Calu3 (cell line): ENCODE data around the gene GRAMD1A. TPM values are rescaled to one million over a fixed set of nuclear protein-coding genes. Genes with fewer than 3 reads are reported as not detected.
"Not testable (repeated sequence)": the region's sequence is repeated elsewhere in the genome, so short reads cannot be mapped to it uniquely, and the experiment has no call there.

ENCODE experiments used
- BruUV-seq: library from RNA; stranded (reverse); fragments of 400-500 nt; replicated peaks from 2 replicates; lab custom pipeline; 2021; lab: Mats Ljungman, UMichigan
- CTCF ChIA-PET: fragments of 300-600 bp; sonication (Branson Sonifier 250); formaldehyde crosslinking; loops from one replicate; lab custom pipeline; 2022; ENCODE audit warnings: antibody characterized with exemption; lab: Charles Lee
- DNase-seq: peaks from one replicate; pipeline ENCODE4 v3.0.0; 2022
- H3K27ac Mint-ChIP-seq: one replicate; pipeline ENCODE4 v1.8.0; 2022; ENCODE audit warnings: mixed read lengths; ENCODE audit not compliant: unreplicated experiment
- H3K27me3 Mint-ChIP-seq: one replicate; pipeline ENCODE4 v1.8.0; 2022; ENCODE audit warnings: mixed read lengths; ENCODE audit not compliant: unreplicated experiment
- H3K36me3 Mint-ChIP-seq: one replicate; pipeline ENCODE4 v1.8.0; 2022; ENCODE audit warnings: mild to moderate bottlenecking, moderate library complexity, mixed read lengths; ENCODE audit not compliant: insufficient read depth, unreplicated experiment
- H3K4me1 Mint-ChIP-seq: one replicate; pipeline ENCODE4 v1.8.0; 2022; ENCODE audit warnings: mild to moderate bottlenecking, low read depth, mixed read lengths; ENCODE audit not compliant: unreplicated experiment
- H3K4me3 Mint-ChIP-seq: one replicate; pipeline ENCODE4 v1.8.0; 2022; ENCODE audit warnings: mild to moderate bottlenecking, low read depth, moderate library complexity, mixed read lengths; ENCODE audit not compliant: unreplicated experiment
- H3K9me3 Mint-ChIP-seq: one replicate; pipeline ENCODE4 v1.8.0; 2022; ENCODE audit warnings: low read depth, mixed read lengths; ENCODE audit not compliant: unreplicated experiment
- CTCF ChIP-seq: fragments of 200-600 bp; IDR thresholded peaks from one replicate; pipeline ENCODE4 v1.8.0; 2022; ENCODE audit warnings: antibody characterized with exemption; ENCODE audit not compliant: unreplicated experiment
- intact Hi-C: fragments of 100-400 bp; cut with micrococcal nuclease; formaldehyde crosslinking; loops from one replicate; pipeline ENCODE4 v1.10.0; 2022; ENCODE audit not compliant: unreplicated experiment
- total RNA-seq: library from RNA; stranded (reverse); gene quantifications from 2 replicates; pipeline ENCODE4 v1.2.3, GENCODE V29; 2022

Gene GRAMD1A
- total RNA-seq, 1 experiment from 2014 or later: 126 TPM

- BruUV-seq: no TSS peak
- intact Hi-C loops: no loop called here
- Mint-ChIP-seq H3K27ac (no peak overlapping the region), H3K27me3 (no peaks in the 10 kb centered on the region), H3K36me3 (no peaks in the 10 kb centered on the region), H3K9me3 (no peaks in the 10 kb centered on the region), H3K4me3 (no peak overlapping the region), H3K4me1 (peaks cover 7% of the 10 kb centered on the region)
- CTCF ChIA-PET: interaction anchor here (0.7 kb wide), 1 partner anchor 36 kb away, joined by 4 read pairs; no protein-coding TSS in a partner anchor
- TF ChIP-seq CTCF: no peak
- no peak for DNase-seq
Observed at GRCh38 chr19:35048911-35049411, 48.8 kb downstream of the GRAMD1A start.

GRCh38 chr19:35049456-35049855, 49.3 kb downstream of the GRAMD1A start:
- Mint-ChIP-seq H3K4me1 (peaks cover 2% of the 10 kb centered on the region), H3K4me3 (no peak overlapping the region), H3K36me3 (no peaks in the 10 kb centered on the region), H3K27ac (no peak overlapping the region), H3K9me3 (no peaks in the 10 kb centered on the region), H3K27me3 (no peaks in the 10 kb centered on the region)
- no peak for DNase-seq
- no peak for TF ChIP-seq CTCF
- CTCF ChIA-PET: interaction anchor here (0.6 to 0.7 kb wide), 2 partner anchors 19 to 35 kb away, joined by 3 to 4 read pairs; no protein-coding TSS in a partner anchor
- no TSS peak for BruUV-seq
- intact Hi-C loops: no loop called here

GRCh38 chr19:35050662-35051061, 50.5 kb downstream of the GRAMD1A start:
- CTCF ChIA-PET, DNase-seq, H3K4me3 Mint-ChIP-seq, H3K4me1 Mint-ChIP-seq, H3K36me3 Mint-ChIP-seq, H3K9me3 Mint-ChIP-seq, H3K27me3 Mint-ChIP-seq, BruUV-seq, intact Hi-C loops, H3K27ac Mint-ChIP-seq: not testable (repeated sequence)

- H3K4me3 Mint-ChIP-seq, intact Hi-C loops, CTCF ChIA-PET, BruUV-seq, H3K4me1 Mint-ChIP-seq, DNase-seq, H3K36me3 Mint-ChIP-seq, H3K27me3 Mint-ChIP-seq, H3K27ac Mint-ChIP-seq, H3K9me3 Mint-ChIP-seq: not testable (repeated sequence)
Observed at GRCh38 chr19:35051268-35051667, 51.1 kb downstream of the GRAMD1A start.

GRCh38 chr19:35051796-35052195, 51.7 kb downstream of the GRAMD1A start:
- H3K4me1 Mint-ChIP-seq: peaks cover 9% of the 10 kb centered on the region
- H3K27me3 Mint-ChIP-seq: no peaks in the 10 kb centered on the region
- H3K36me3 Mint-ChIP-seq: no peaks in the 10 kb centered on the region
- no peaks in the 10 kb centered on the region for H3K9me3 Mint-ChIP-seq
- H3K4me3 Mint-ChIP-seq: no peak overlapping the region
- DNase-seq: no peak
- no peak for TF ChIP-seq CTCF
- intact Hi-C loops: no loop called here
- CTCF ChIA-PET: no interaction called here
- H3K27ac Mint-ChIP-seq: no peak overlapping the region
- no TSS peak for BruUV-seq
